H1 (cell line): ENCODE measurements around the gene AGFG1. TPM values are rescaled to one million over a fixed set of nuclear protein-coding genes. Genes with fewer than 3 reads are reported as not detected.
A peak's percentile ranks its signal among the peaks of the same experiment; 100 is the strongest.

Source experiments
- CTCF ChIA-PET: fragments of 300-600 bp; sonication (Branson Sonifier 250); formaldehyde crosslinking; loops from one replicate; lab custom pipeline; 2021; ENCODE audit not compliant: partially characterized antibody; lab: Charles Lee
- POLR2A ChIA-PET: fragments of 300-600 bp; sonication (Branson Sonifier 250); formaldehyde crosslinking; loops from one replicate; lab custom pipeline; 2021; ENCODE audit warnings: inconsistent platforms; ENCODE audit not compliant: partially characterized antibody; lab: Charles Lee
- DNase-seq, 2 experiments: peaks; one replicate each; pipeline versions ENCODE4 v3.0.0 to v3.0.0-alpha.2; 2010 to 2022; ENCODE audit warnings: low spot score in 2 of 2, low read depth in 1 of 2, mixed read lengths in 1 of 2
- FAIRE-seq: peaks from 2 replicates; lab custom pipeline; 2011; peaks lifted over from hg19 to GRCh38; lab: Jason Lieb, UNC
- H2AFZ ChIP-seq: 2 replicates; pipeline ENCODE4 v1.8.1; 2012; ENCODE audit warnings: low read length, inconsistent platforms
- H2AK5ac ChIP-seq: 2 replicates; pipeline ENCODE4 v1.6.1; 2013; ENCODE audit warnings: low read depth, low read length
- H2BK120ac ChIP-seq: replicated peaks from 2 replicates; pipeline ENCODE3; 2013; ENCODE audit warnings: low read depth, low read length, inconsistent platforms
- H2BK12ac ChIP-seq: 2 replicates; pipeline ENCODE4 v1.6.1; 2013; ENCODE audit warnings: low read depth, low read length
- H2BK15ac ChIP-seq: 2 replicates; pipeline ENCODE4 v1.6.1; 2013; ENCODE audit warnings: low read length
- H2BK20ac ChIP-seq: 2 replicates; pipeline ENCODE4 v1.6.1; 2013; ENCODE audit warnings: low read length
- H2BK5ac ChIP-seq: 2 replicates; pipeline ENCODE4 v1.6.1; 2013; ENCODE audit warnings: low read depth, low read length
- H3K14ac ChIP-seq: 2 replicates; pipeline ENCODE4 v1.6.1; 2013; ENCODE audit warnings: inconsistent platforms; ENCODE audit not compliant: insufficient read length
- H3K18ac ChIP-seq: 2 replicates; pipeline ENCODE4 v1.6.1; 2013; ENCODE audit warnings: low read length; ENCODE audit errors: extremely low read depth
- H3K23ac ChIP-seq: 2 replicates; pipeline ENCODE4 v1.6.1; 2013; ENCODE audit warnings: inconsistent platforms; ENCODE audit not compliant: insufficient read length
- H3K23me2 ChIP-seq: 2 replicates; pipeline ENCODE4 v1.6.1; 2013; ENCODE audit warnings: low read depth, low read length
- H3K27ac ChIP-seq: 2 replicates; pipeline ENCODE4 v1.6.1; 2011; ENCODE audit warnings: low read depth, low read length, inconsistent platforms
- H3K27me3 ChIP-seq, 4 experiments: replicated peaks in 1 of 4; 1 replicate in 1 of 4; 2 replicates in 3 of 4; pipeline versions ENCODE4 v1.6.1 to v1.8.1; 2011 to 2013; ENCODE audit warnings: low read length in 3 of 4, mild to moderate bottlenecking in 3 of 4, inconsistent platforms in 2 of 4, mixed read lengths in 2 of 4, moderate library complexity in 1 of 4; ENCODE audit not compliant: control insufficient read depth in 3 of 4, insufficient read depth in 3 of 4; ENCODE audit errors: extremely low read depth in 1 of 4
- H3K36me3 ChIP-seq, 4 experiments: 2 replicates each; pipeline versions ENCODE4 v1.6.1 to v1.8.1; 2011 to 2013; ENCODE audit warnings: mild to moderate bottlenecking in 4 of 4, low read length in 3 of 4, moderate library complexity in 2 of 4, control low read depth in 1 of 4, inconsistent platforms in 1 of 4; ENCODE audit not compliant: insufficient read depth in 4 of 4, control insufficient read depth in 2 of 4
- H3K4ac ChIP-seq: replicated peaks from 2 replicates; pipeline ENCODE3; 2013; ENCODE audit warnings: low read length, low read depth, mixed read lengths, inconsistent platforms; ENCODE audit not compliant: insufficient read length
- H3K4me1 ChIP-seq, 4 experiments: replicated peaks in 1 of 4; 1 replicate in 1 of 4; 2 replicates in 3 of 4; pipeline versions ENCODE4 v1.6.1 to v1.8.1; 2011 to 2013; ENCODE audit warnings: low read length in 3 of 4, inconsistent platforms in 2 of 4, mixed read lengths in 1 of 4; ENCODE audit not compliant: insufficient read depth in 4 of 4, control insufficient read depth in 3 of 4
- H3K4me2 ChIP-seq, 2 experiments: 2 replicates each; pipeline versions ENCODE4 v1.6.1 to v1.8.1; 2011 to 2013; ENCODE audit warnings: low read depth in 2 of 2, low read length in 2 of 2, control low read depth in 1 of 2, inconsistent platforms in 1 of 2, mild to moderate bottlenecking in 1 of 2; ENCODE audit not compliant: insufficient read depth in 1 of 2
- H3K4me3 ChIP-seq, 4 experiments: fragments of 200-600, 300-600 bp in 1 of 4; sonication (generic), shearing (Covaris generic), sonication (Bioruptor Twin) in 1 of 4; 2 replicates each; pipeline versions ENCODE4 v1.5.1 to v1.8.1; 2011 to 2016; ENCODE audit warnings: low read length in 4 of 4, low read depth in 3 of 4, control low read depth in 2 of 4, inconsistent platforms in 2 of 4, mild to moderate bottlenecking in 2 of 4, mixed read lengths in 1 of 4, moderate library complexity in 1 of 4; ENCODE audit not compliant: insufficient read depth in 2 of 4; ENCODE audit errors: extremely low read depth in 1 of 4
- H3K56ac ChIP-seq: replicated peaks from 2 replicates; pipeline ENCODE3; 2013; ENCODE audit warnings: low read depth, mild to moderate bottlenecking, mixed read lengths, low read length, inconsistent platforms; ENCODE audit not compliant: insufficient read length
- H3K79me1 ChIP-seq: 2 replicates; pipeline ENCODE4 v1.6.1; 2013; ENCODE audit warnings: low read depth, low read length, control low read depth
- H3K79me2 ChIP-seq, 2 experiments: 2 replicates each; pipeline versions ENCODE4 v1.6.1 to v1.8.1; 2012 to 2013; ENCODE audit warnings: low read length in 2 of 2, mild to moderate bottlenecking in 2 of 2, inconsistent platforms in 1 of 2; ENCODE audit not compliant: insufficient read depth in 2 of 2, control insufficient read depth in 1 of 2
- H3K9ac ChIP-seq, 4 experiments: replicated peaks in 1 of 4; 1 replicate in 1 of 4; 2 replicates in 3 of 4; pipeline versions ENCODE4 v1.6.1 to v1.8.1; 2011 to 2013; ENCODE audit warnings: low read depth in 3 of 4, low read length in 3 of 4, control low read depth in 2 of 4, mild to moderate bottlenecking in 2 of 4, moderate library complexity in 2 of 4, inconsistent platforms in 1 of 4; ENCODE audit errors: extremely low read depth in 1 of 4
- H3K9me3 ChIP-seq, 2 experiments: 2 replicates each; pipeline versions ENCODE4 v1.6.1 to v1.8.1; 2012 to 2013; ENCODE audit warnings: mild to moderate bottlenecking in 2 of 2, moderate library complexity in 2 of 2, control low read depth in 1 of 2, inconsistent platforms in 1 of 2, low read depth in 1 of 2, low read length in 1 of 2, mixed read lengths in 1 of 2; ENCODE audit not compliant: insufficient read depth in 2 of 2
- H4K20me1 ChIP-seq, 2 experiments: replicated peaks in 1 of 2; 2 replicates each; pipeline versions ENCODE3 to v1.8.1; 2011 to 2013; ENCODE audit warnings: inconsistent platforms in 2 of 2, low read length in 2 of 2, mild to moderate bottlenecking in 1 of 2; ENCODE audit not compliant: insufficient read depth in 2 of 2, control insufficient read depth in 1 of 2
- H4K5ac ChIP-seq: 2 replicates; pipeline ENCODE4 v1.6.1; 2013; ENCODE audit warnings: low read length, low read depth, mixed read lengths, inconsistent platforms; ENCODE audit not compliant: insufficient read length
- H4K8ac ChIP-seq: 2 replicates; pipeline ENCODE4 v1.8.0; 2013; ENCODE audit warnings: mild to moderate bottlenecking, moderate library complexity, low read length, inconsistent platforms; ENCODE audit not compliant: insufficient read depth; ENCODE audit errors: extremely low read depth
- H4K91ac ChIP-seq: replicated peaks from 2 replicates; pipeline ENCODE3; 2013; ENCODE audit warnings: low read length, mixed read lengths, inconsistent platforms; ENCODE audit not compliant: insufficient read length
- ASH2L ChIP-seq: fragments of 200-600, 300-600 bp; sonication (generic); IDR thresholded peaks from one replicate; pipeline ENCODE4 v1.7.1; 2017; ENCODE audit warnings: low read length
- CTBP2 ChIP-seq: IDR thresholded peaks from 2 replicates; pipeline ENCODE4 v1.7.0; 2011; ENCODE audit warnings: borderline replicate concordance, mild to moderate bottlenecking, moderate library complexity, mixed read lengths, low read length; ENCODE audit not compliant: insufficient read depth, insufficient read length
- EGR1 ChIP-seq: IDR thresholded peaks from 2 replicates; pipeline ENCODE4 v1.6.1; 2011; ENCODE audit warnings: low read depth, low read length, borderline replicate concordance
- EZH2 ChIP-seq: fragments of 200-600 bp; sonication (generic); IDR thresholded peaks from 2 replicates; pipeline ENCODE4 v1.7.1; 2012; ENCODE audit warnings: low read depth, mild to moderate bottlenecking, moderate library complexity, low read length, inconsistent platforms; ENCODE audit not compliant: severe bottlenecking
- GTF2F1 ChIP-seq: IDR thresholded peaks from 2 replicates; pipeline ENCODE4 v1.6.1; 2012; ENCODE audit warnings: low read depth, low read length, improper control_type of control experiment, borderline replicate concordance
- HDAC2 ChIP-seq, 2 experiments: fragments of 300-600 bp in 1 of 2; sonication (generic) in 1 of 2; IDR thresholded peaks; 2 replicates each; pipeline ENCODE4 v1.6.1; 2011 to 2012; ENCODE audit warnings: low read depth in 2 of 2, low read length in 2 of 2, mild to moderate bottlenecking in 2 of 2, moderate library complexity in 2 of 2, borderline replicate concordance in 1 of 2, inconsistent platforms in 1 of 2
- JUN ChIP-seq: IDR thresholded peaks from 2 replicates; pipeline ENCODE4 v1.6.1; 2011; ENCODE audit warnings: low read depth, mild to moderate bottlenecking, improper control_type of control experiment, low read length
- KDM5A ChIP-seq: fragments of 200-600 bp; IDR thresholded peaks from 2 replicates; pipeline ENCODE4 v1.7.1; 2012; ENCODE audit warnings: mild to moderate bottlenecking, low read length, inconsistent platforms, mixed read lengths
- MAFK ChIP-seq: IDR thresholded peaks from 2 replicates; pipeline ENCODE4 v1.6.1; 2012; ENCODE audit warnings: low read depth, mild to moderate bottlenecking, improper control_type of control experiment, low read length
- POLR2A ChIP-seq, 2 experiments: IDR thresholded peaks; 1 replicate in 1 of 2; 2 replicates in 1 of 2; pipeline ENCODE4 v1.6.1; 2011; ENCODE audit warnings: low read depth in 2 of 2, low read length in 2 of 2, mild to moderate bottlenecking in 2 of 2; ENCODE audit errors: control extremely low read depth in 1 of 2
- RBBP5 ChIP-seq: IDR thresholded peaks from 2 replicates; pipeline ENCODE4 v1.7.1; 2012; ENCODE audit warnings: low read depth, mild to moderate bottlenecking, inconsistent platforms, low read length, moderate library complexity, borderline replicate concordance
- TAF1 ChIP-seq: IDR thresholded peaks from 2 replicates; pipeline ENCODE4 v1.6.1; 2011; ENCODE audit warnings: mild to moderate bottlenecking, low read depth, low read length
- TAF7 ChIP-seq: optimal IDR thresholded peaks from 2 replicates; pipeline ENCODE3; 2011; ENCODE audit warnings: low read depth, mild to moderate bottlenecking, inconsistent platforms, low read length, moderate library complexity, borderline replicate concordance
- YY1 ChIP-seq: IDR thresholded peaks from 2 replicates; pipeline ENCODE4 v1.6.1; 2011; ENCODE audit warnings: low read depth, mild to moderate bottlenecking, low read length
- WGBS, 2 experiments: shearing (Covaris generic) in 1 of 2; methylation state at CpG; one replicate each; pipeline versions ENCODE4 v1.1.6 to v1.1.7; 2013 to 2015; ENCODE audit warnings: low lambda C conversion rate in 2 of 2, mixed read lengths in 2 of 2, inconsistent platforms in 1 of 2, low coverage in 1 of 2, missing lambda C conversion rate in 1 of 2; ENCODE audit not compliant: insufficient replicate concordance in 2 of 2, insufficient coverage in 1 of 2, insufficient read length in 1 of 2; ENCODE audit errors: extremely low coverage in 1 of 2, missing lambda C conversion rate in 1 of 2; 5-methylcytosine and 5-hydroxymethylcytosine counted together
- polyA plus RNA-seq, 7 experiments: library from polyadenylated mRNA; depleted of rRNA in 3 of 7; stranded (reverse) in 5 of 7; unstranded in 2 of 7; fragments of >200 nt in 5 of 7; fragments of 200-250 nt in 2 of 7; gene quantifications; 1 replicate in 5 of 7; 2 replicates in 1 of 7; 4 replicates in 1 of 7; pipeline versions ENCODE4 v1.2.1 to v1.2.3, GENCODE V29; 2011 to 2013; ENCODE audit warnings: missing spikeins in 2 of 7, mixed read lengths in 2 of 7
- total RNA-seq: library from RNA; stranded (reverse); fragmentation: NEBNext Ultra II Directional; extraction: Animal tissue kit (Norgen Biotek cat#: 25700); gene quantifications from 2 replicates; pipeline ENCODE4 v1.2.1, GENCODE V29; 2021

AGFG1 gene
- total and polyA plus RNA-seq, 2 of the 8 experiments (the other 6 are each of a cell fraction or from before 2014, with no cell fraction given), result 102 to 147 TPM

DNA sequence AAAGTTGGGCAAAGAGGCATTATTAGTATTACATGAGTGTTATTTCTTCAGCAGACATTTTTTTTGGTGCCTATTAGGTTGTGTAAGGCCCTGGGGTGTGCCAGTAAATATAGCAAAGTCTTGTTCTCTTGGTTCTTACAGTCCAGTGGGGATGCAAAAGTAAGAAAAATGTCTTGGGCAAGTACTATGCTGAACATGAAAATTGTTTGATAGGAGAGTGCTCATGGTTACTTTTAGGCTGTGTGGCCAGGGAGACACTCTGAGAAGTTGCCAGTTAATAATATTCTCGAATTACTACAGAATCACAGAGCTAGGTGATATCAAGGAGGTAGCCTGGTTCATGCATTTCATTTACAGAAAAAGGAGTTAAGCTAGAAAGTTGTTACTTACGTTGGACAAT is 1.9 kb downstream of the AGFG1 start:
- TF ChIP-seq ASH2L (no peak), EGR1 (no peak), MAFK (no peak), CTBP2 (no peak), EZH2 (no peak), KDM5A (no peak), GTF2F1 (no peak), JUN (no peak), YY1 (no peak), TAF1 (no peak), HDAC2 (IDR thresholded peaks at IDR 0.05; ENCODE audit: borderline replicate concordance in 1 of 2, low read depth in 2 of 2, low read length in 2 of 2) (no peak), POLR2A (IDR thresholded peaks at IDR 0.05; ENCODE audit: control extremely low read depth in 1 of 2, low read depth in 2 of 2, low read length in 2 of 2) (no peak), TAF7 (no peak), RBBP5 (no peak)
- TF ChIP-seq, all 59 proteins: peak for 0
- Histone ChIP-seq H4K8ac (no peak overlapping the region), H3K4me3 (peak overlapping the region; percentile 63 to 99 (median 78); a peak in 5 of 8 replicates), H2BK15ac (no peak overlapping the region), H2BK120ac (no peak overlapping the region), H3K27me3 (no peaks in the 10 kb centered on the region), H3K14ac (no peak overlapping the region), H3K79me2 (peaks cover 42 to 59% of the 10 kb centered on the region in 2 experiments), H3K23ac (no peak overlapping the region), H4K20me1 (peaks cover 22 to 23% of the 10 kb centered on the region in 2 experiments), H3K4ac (no peak overlapping the region), H2BK5ac (no peak overlapping the region), H2BK20ac (no peak overlapping the region), H2AFZ (no peak overlapping the region), H3K56ac (no peak overlapping the region), H3K79me1 (no peaks in the 10 kb centered on the region), H3K23me2 (peaks cover 4% of the 10 kb centered on the region; the same call in 1 of the 2 replicates), H3K9me3 (no peaks in the 10 kb centered on the region), H3K4me1 (peaks cover 0 to 4% (median 0%) of the 10 kb centered on the region in 4 experiments; a peak in 3 of 7 replicates), H3K36me3 (no peaks in the 10 kb centered on the region), H2BK12ac (no peak overlapping the region), H2AK5ac (no peak overlapping the region), H4K5ac (no peak overlapping the region), H3K27ac (no peak overlapping the region), H3K4me2 (peak overlapping the region; percentile 82 to 90; a peak in 3 of 4 replicates), H3K9ac (peak overlapping the region in 1 of 4 experiments; percentile 43; a peak in 1 of 7 replicates), H4K91ac (no peak overlapping the region), H3K18ac (no peak overlapping the region)
- FAIRE-seq (no peak), DNase-seq (no peak)
- WGBS, 2 experiments, result 78% methylated on average over 2 of the region's 2 CpGs; no CpG with 5 or more reads in 1 of the 2 experiments
- CTCF ChIA-PET, result interaction anchor here (0.6 to 2.3 kb wide), 9 partner anchors 9 to 423 kb away, joined by 3 to 8 read pairs (median 3); no protein-coding TSS in a partner anchor
- POLR2A ChIA-PET, result interaction anchor here (1.1 kb wide), 1 partner anchor 186 kb away, joined by 3 read pairs; no protein-coding TSS in a partner anchor
